Gastrocnemius medialis (tissue), 4 donors: ENCODE data around the gene PTPRJ.

Source experiments
- POLR2A ChIP-seq, 2 donors: fragments of 450-650 bp; IDR thresholded peaks; one replicate each; pipeline ENCODE4 v1.6.1; 2017; ENCODE audit warnings: antibody characterized with exemption in 2 of 2, mild to moderate bottlenecking in 2 of 2, moderate library complexity in 2 of 2
- TF ChIP-seq, protein P1 (sequence below), 5 experiments: fragments of 450-650 bp in 3 of 5; fragments of 200-600 bp in 2 of 5; sonication (generic) in 2 of 5; IDR thresholded peaks in 4 of 5; conservative IDR thresholded peaks in 1 of 5; 1 replicate in 4 of 5; 2 replicates in 1 of 5; pipeline ENCODE4 v1.5.1; 2016 to 2019; ENCODE audit warnings: antibody characterized with exemption in 5 of 5, mild to moderate bottlenecking in 3 of 5, moderate library complexity in 3 of 5

DNA sequence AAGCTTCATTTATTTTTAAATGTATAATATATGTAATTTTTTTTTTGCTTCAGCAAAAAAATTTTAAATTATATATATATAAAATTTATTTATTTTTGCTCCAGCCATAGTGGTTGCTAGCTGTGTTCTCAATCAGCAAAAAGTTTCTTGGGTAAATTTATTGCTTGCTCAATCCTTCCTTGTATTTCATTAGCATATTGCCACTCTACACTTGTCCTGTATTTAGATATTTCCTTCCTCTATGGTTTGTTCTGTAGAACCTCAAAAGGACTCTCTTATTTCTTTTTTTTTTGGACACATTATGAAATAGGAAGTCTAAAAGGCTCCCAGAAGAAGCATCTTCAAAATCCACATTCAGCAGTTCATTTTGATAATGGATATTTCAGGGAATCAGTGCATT, 2.3 kb downstream of the PTPRJ start:
- TF ChIP-seq, protein P1, sequence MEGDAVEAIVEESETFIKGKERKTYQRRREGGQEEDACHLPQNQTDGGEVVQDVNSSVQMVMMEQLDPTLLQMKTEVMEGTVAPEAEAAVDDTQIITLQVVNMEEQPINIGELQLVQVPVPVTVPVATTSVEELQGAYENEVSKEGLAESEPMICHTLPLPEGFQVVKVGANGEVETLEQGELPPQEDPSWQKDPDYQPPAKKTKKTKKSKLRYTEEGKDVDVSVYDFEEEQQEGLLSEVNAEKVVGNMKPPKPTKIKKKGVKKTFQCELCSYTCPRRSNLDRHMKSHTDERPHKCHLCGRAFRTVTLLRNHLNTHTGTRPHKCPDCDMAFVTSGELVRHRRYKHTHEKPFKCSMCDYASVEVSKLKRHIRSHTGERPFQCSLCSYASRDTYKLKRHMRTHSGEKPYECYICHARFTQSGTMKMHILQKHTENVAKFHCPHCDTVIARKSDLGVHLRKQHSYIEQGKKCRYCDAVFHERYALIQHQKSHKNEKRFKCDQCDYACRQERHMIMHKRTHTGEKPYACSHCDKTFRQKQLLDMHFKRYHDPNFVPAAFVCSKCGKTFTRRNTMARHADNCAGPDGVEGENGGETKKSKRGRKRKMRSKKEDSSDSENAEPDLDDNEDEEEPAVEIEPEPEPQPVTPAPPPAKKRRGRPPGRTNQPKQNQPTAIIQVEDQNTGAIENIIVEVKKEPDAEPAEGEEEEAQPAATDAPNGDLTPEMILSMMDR (IDR thresholded peaks at IDR 0.05 in 4 of 5, conservative IDR thresholded peaks at IDR 0.05 in 1 of 5): no peak
- TF ChIP-seq POLR2A (IDR thresholded peaks at IDR 0.05): no peak
